Keratinocyte (primary cell): ENCODE results near the gene RPP14. TPM values are rescaled to one million over a fixed set of nuclear protein-coding genes. Genes with fewer than 3 reads are reported as not detected.

Source experiments
- DNase-seq: peaks from one replicate; pipeline ENCODE4 v3.0.0-alpha.2; 2011; ENCODE audit warnings: low read depth, missing footprints, low spot score
- FAIRE-seq: peaks from 2 replicates; lab custom pipeline; 2011; peaks lifted over from hg19 to GRCh38; lab: Jason Lieb, UNC
- H2AFZ ChIP-seq: 2 replicates; pipeline ENCODE4 v1.6.0; 2012; ENCODE audit warnings: low read length, control low read depth, inconsistent platforms; ENCODE audit not compliant: control insufficient read depth
- H3K27ac ChIP-seq: 2 replicates; pipeline ENCODE4 v1.5.1; 2011; ENCODE audit warnings: low read length; ENCODE audit not compliant: control insufficient read depth, insufficient read depth
- H3K27me3 ChIP-seq: 3 replicates; pipeline ENCODE4 v1.6.0; 2011; ENCODE audit warnings: low read length; ENCODE audit not compliant: control insufficient read depth, insufficient read depth; ENCODE audit errors: extremely low read depth
- H3K36me3 ChIP-seq, 2 experiments: 2 replicates in 1 of 2; 3 replicates in 1 of 2; pipeline ENCODE4 v1.5.1; 2011; ENCODE audit warnings: low read length in 2 of 2, mild to moderate bottlenecking in 1 of 2; ENCODE audit not compliant: control insufficient read depth in 2 of 2, insufficient read depth in 2 of 2; ENCODE audit errors: extremely low read depth in 1 of 2
- H3K4me1 ChIP-seq: 3 replicates; pipeline ENCODE4 v1.5.1; 2011; ENCODE audit warnings: low read length; ENCODE audit not compliant: control insufficient read depth, insufficient read depth; ENCODE audit errors: extremely low read depth
- H3K4me2 ChIP-seq: 3 replicates; pipeline ENCODE4 v1.6.0; 2011; ENCODE audit warnings: low read depth, low read length; ENCODE audit not compliant: control insufficient read depth, insufficient read depth; ENCODE audit errors: extremely low read depth
- H3K4me3 ChIP-seq, 3 experiments: fragments of 200-600 bp in 1 of 3; sonication (generic) in 1 of 3; 2 replicates in 2 of 3; 3 replicates in 1 of 3; pipeline ENCODE4 v1.5.1; 2011 to 2016; ENCODE audit warnings: low read length in 3 of 3, mild to moderate bottlenecking in 3 of 3, control low read depth in 2 of 3, inconsistent platforms in 1 of 3, low read depth in 1 of 3, mixed read lengths in 1 of 3, mixed run types in 1 of 3, moderate library complexity in 1 of 3; ENCODE audit not compliant: control insufficient read depth in 2 of 3, insufficient read depth in 2 of 3; ENCODE audit errors: extremely low read depth in 1 of 3
- H3K79me2 ChIP-seq: 2 replicates; pipeline ENCODE4 v1.6.0; 2012; ENCODE audit warnings: low read length; ENCODE audit not compliant: control insufficient read depth, insufficient read depth
- H3K9ac ChIP-seq: 3 replicates; pipeline ENCODE4 v1.6.0; 2011; ENCODE audit warnings: low read length; ENCODE audit not compliant: control insufficient read depth, insufficient read depth; ENCODE audit errors: extremely low read depth
- H3K9me1 ChIP-seq: 3 replicates; pipeline ENCODE4 v1.6.0; 2011; ENCODE audit warnings: low read length; ENCODE audit not compliant: control insufficient read depth, insufficient read depth; ENCODE audit errors: extremely low read depth
- H3K9me3 ChIP-seq: 2 replicates; pipeline ENCODE4 v1.5.1; 2012; ENCODE audit warnings: low read depth, low read length; ENCODE audit not compliant: control insufficient read depth
- H4K20me1 ChIP-seq: 3 replicates; pipeline ENCODE4 v1.6.0; 2011; ENCODE audit warnings: low read length; ENCODE audit not compliant: control insufficient read depth, insufficient read depth; ENCODE audit errors: extremely low read depth
- CTCF ChIP-seq, 3 experiments: IDR thresholded peaks in 1 of 3; conservative IDR thresholded peaks in 1 of 3; optimal IDR thresholded peaks in 1 of 3; 2 replicates in 2 of 3; 3 replicates in 1 of 3; pipeline versions ENCODE3 to v1.5.1; 2011; ENCODE audit warnings: low read length in 3 of 3, mild to moderate bottlenecking in 3 of 3, moderate library complexity in 2 of 3, control low read depth in 1 of 3, inconsistent platforms in 1 of 3; ENCODE audit not compliant: insufficient read depth in 2 of 3; ENCODE audit errors: extremely low read depth in 1 of 3
- EZH2 ChIP-seq: IDR thresholded peaks from one replicate; pipeline ENCODE4 v1.6.1; 2012; ENCODE audit warnings: inconsistent platforms, mild to moderate bottlenecking, low read length, moderate library complexity
- dilution Hi-C: fragments of 300-500 bp; cut with MboI; formaldehyde crosslinking; loops from one replicate; pipeline ENCODE4 v1.7.0; 2020; ENCODE audit warnings: low sequenced_read_pairs; ENCODE audit not compliant: extremely low pct_ligation_motif_present
- polyA plus RNA-seq, 5 experiments: library from polyadenylated mRNA; depleted of rRNA in 3 of 5; stranded (reverse) in 3 of 5; stranded (forward) in 1 of 5; unstranded in 1 of 5; fragments of >200 nt; gene quantifications; 1 replicate in 1 of 5; 2 replicates in 3 of 5; 3 replicates in 1 of 5; pipeline versions ENCODE4 v1.2.1 to v1.2.3, GENCODE V29; 2011 to 2012; ENCODE audit warnings: missing spikeins in 2 of 5, low read depth in 1 of 5, low replicate concordance in 1 of 5

Gene RPP14
- polyA plus RNA-seq, 1 donor (not counting 4 experiments of a cell fraction or from before 2014, with no cell fraction given): 24.6 TPM

- peaks cover 3 to 10% of the 10 kb centered on the region in 2 experiments for H3K36me3 ChIP-seq
Observed at GRCh38 chr3:58281069-58281468, 25.0 kb upstream of the RPP14 start.

GRCh38 chr3:58285334-58285733 is 20.7 kb upstream of the RPP14 start:
- H3K27ac ChIP-seq: no peak overlapping the region
- no peaks in the 10 kb centered on the region for H3K4me1 ChIP-seq
- DNase-seq (no peak), FAIRE-seq (no peak)
- H3K9me3 ChIP-seq: no peaks in the 10 kb centered on the region
- H3K79me2 ChIP-seq: no peaks in the 10 kb centered on the region
- H3K9me1 ChIP-seq: no peaks in the 10 kb centered on the region
- H2AFZ ChIP-seq: no peak overlapping the region
- H4K20me1 ChIP-seq: no peaks in the 10 kb centered on the region
- H3K4me2 ChIP-seq: no peak overlapping the region
- no peaks in the 10 kb centered on the region for H3K27me3 ChIP-seq
- peaks cover 3 to 16% of the 10 kb centered on the region in 2 experiments for H3K36me3 ChIP-seq
- dilution Hi-C loops: no loop called here
- TF ChIP-seq CTCF (optimal IDR thresholded peaks at IDR 0.05 in 1 of 3, IDR thresholded peaks at IDR 0.05 in 1 of 3, conservative IDR thresholded peaks at IDR 0.05 in 1 of 3; ENCODE audit: extremely low read depth in 1 of 3, insufficient read depth in 2 of 3, low read length in 3 of 3): no peak
- no peak for TF ChIP-seq EZH2
- H3K4me3 ChIP-seq: no peak overlapping the region
- H3K9ac ChIP-seq: no peak overlapping the region

More at GRCh38 chr3:58281069-58281468, 25.0 kb upstream of the RPP14 start:
- Histone ChIP-seq H3K79me2 (no peaks in the 10 kb centered on the region), H3K27me3 (no peaks in the 10 kb centered on the region), H3K27ac (no peak overlapping the region), H2AFZ (no peak overlapping the region), H3K9ac (no peak overlapping the region), H3K4me1 (no peaks in the 10 kb centered on the region), H3K9me3 (no peaks in the 10 kb centered on the region), H3K4me2 (no peak overlapping the region), H3K9me1 (no peaks in the 10 kb centered on the region), H3K4me3 (no peak overlapping the region), H4K20me1 (no peaks in the 10 kb centered on the region)
- FAIRE-seq: no peak
- TF ChIP-seq EZH2 (no peak), CTCF (optimal IDR thresholded peaks at IDR 0.05 in 1 of 3, IDR thresholded peaks at IDR 0.05 in 1 of 3, conservative IDR thresholded peaks at IDR 0.05 in 1 of 3; ENCODE audit: extremely low read depth in 1 of 3, insufficient read depth in 2 of 3, low read length in 3 of 3) (no peak)
- dilution Hi-C loops: no loop called here
- DNase-seq: no peak
